ENCODE results near the gene JAML. TPM values are rescaled to one million over a fixed set of nuclear protein-coding genes. Genes with fewer than 3 reads are reported as not detected.
"Not testable (repeated sequence)": the region's sequence is repeated elsewhere in the genome, so short reads cannot be mapped to it uniquely, and the experiment has no call there.

The JAML gene
- total RNA-seq, 1 donor from 2014 or later: not detected

GRCh38 chr11:118194835-118195627 is 29.8 kb downstream of the JAML start:
- Mint-ChIP-seq H3K27ac (ENCODE audit: unreplicated experiment) (peak overlapping the region; percentile 83), H3K4me1 (ENCODE audit: low read depth) (peaks cover 15% of the 10 kb centered on the region), H3K36me3 (ENCODE audit: low read depth) (no peaks in the 10 kb centered on the region), H3K4me3 (ENCODE audit: unreplicated experiment) (no peak overlapping the region), H3K27me3 (ENCODE audit: low read depth) (peaks cover 5% of the 10 kb centered on the region), H3K9me3 (ENCODE audit: low read depth) (peaks cover 4% of the 10 kb centered on the region)
- DNase-seq (ENCODE audit: low spot score): no peak
- TF ChIP-seq CTCF (IDR thresholded peaks at IDR 0.05): no peak

- DNase-seq (ENCODE audit: low spot score): no peak
- Mint-ChIP-seq H3K36me3 (ENCODE audit: low read depth) (no peaks in the 10 kb centered on the region), H3K4me3 (ENCODE audit: unreplicated experiment) (no peak overlapping the region), H3K9me3 (ENCODE audit: low read depth) (peaks cover 8% of the 10 kb centered on the region), H3K27ac (ENCODE audit: unreplicated experiment) (peak overlapping the region; percentile 83), H3K27me3 (ENCODE audit: low read depth) (peaks cover 10% of the 10 kb centered on the region), H3K4me1 (ENCODE audit: low read depth) (peaks cover 15% of the 10 kb centered on the region)
- TF ChIP-seq CTCF (IDR thresholded peaks at IDR 0.05): no peak
Measured at GRCh38 chr11:118193910-118194566, 30.8 kb downstream of the JAML start.

- not testable (repeated sequence) for H3K4me3 Mint-ChIP-seq (ENCODE audit: unreplicated experiment); H3K27ac Mint-ChIP-seq (ENCODE audit: unreplicated experiment)
Measured at GRCh38 chr11:118192817-118193216, 32.0 kb downstream of the JAML start.

GRCh38 chr11:118190942-118191506 is 33.8 kb downstream of the JAML start:
- H3K4me3 Mint-ChIP-seq (ENCODE audit: unreplicated experiment); H3K27ac Mint-ChIP-seq (ENCODE audit: unreplicated experiment); H3K9me3 Mint-ChIP-seq (ENCODE audit: low read depth); DNase-seq (ENCODE audit: low spot score); H3K36me3 Mint-ChIP-seq (ENCODE audit: low read depth): not testable (repeated sequence)
- Mint-ChIP-seq H3K4me1 (ENCODE audit: low read depth) (peaks cover 12% of the 10 kb centered on the region), H3K27me3 (ENCODE audit: low read depth) (peaks cover 13% of the 10 kb centered on the region)

More at GRCh38 chr11:118192817-118193216, 32.0 kb downstream of the JAML start:
- H3K36me3 Mint-ChIP-seq (ENCODE audit: low read depth); H3K9me3 Mint-ChIP-seq (ENCODE audit: low read depth); DNase-seq (ENCODE audit: low spot score): not testable (repeated sequence)
- H3K4me1 Mint-ChIP-seq (ENCODE audit: low read depth): peaks cover 12% of the 10 kb centered on the region
- H3K27me3 Mint-ChIP-seq (ENCODE audit: low read depth): peaks cover 10% of the 10 kb centered on the region

- Mint-ChIP-seq H3K4me3 (ENCODE audit: unreplicated experiment) (no peak overlapping the region), H3K27me3 (ENCODE audit: low read depth) (peaks cover 19% of the 10 kb centered on the region), H3K4me1 (ENCODE audit: low read depth) (no peaks in the 10 kb centered on the region), H3K9me3 (ENCODE audit: low read depth) (peaks cover 8% of the 10 kb centered on the region), H3K36me3 (ENCODE audit: low read depth) (no peaks in the 10 kb centered on the region), H3K27ac (ENCODE audit: unreplicated experiment) (no peak overlapping the region)
- no peak for DNase-seq (ENCODE audit: low spot score)
- no peak for TF ChIP-seq CTCF (IDR thresholded peaks at IDR 0.05)
Measured at GRCh38 chr11:118186346-118187107, 38.3 kb downstream of the JAML start.
